HG03571 (cell line): ENCODE results near the gene CHST13.

ENCODE experiments used
- ATAC-seq: cut with Tn5 transposase; IDR thresholded peaks from one replicate; pipeline ENCODE4 v1.9.1; 2021; ENCODE audit not compliant: unreplicated experiment

CHST13 gene, protein sequence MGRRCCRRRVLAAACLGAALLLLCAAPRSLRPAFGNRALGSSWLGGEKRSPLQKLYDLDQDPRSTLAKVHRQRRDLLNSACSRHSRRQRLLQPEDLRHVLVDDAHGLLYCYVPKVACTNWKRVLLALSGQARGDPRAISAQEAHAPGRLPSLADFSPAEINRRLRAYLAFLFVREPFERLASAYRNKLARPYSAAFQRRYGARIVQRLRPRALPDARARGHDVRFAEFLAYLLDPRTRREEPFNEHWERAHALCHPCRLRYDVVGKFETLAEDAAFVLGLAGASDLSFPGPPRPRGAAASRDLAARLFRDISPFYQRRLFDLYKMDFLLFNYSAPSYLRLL

DNA sequence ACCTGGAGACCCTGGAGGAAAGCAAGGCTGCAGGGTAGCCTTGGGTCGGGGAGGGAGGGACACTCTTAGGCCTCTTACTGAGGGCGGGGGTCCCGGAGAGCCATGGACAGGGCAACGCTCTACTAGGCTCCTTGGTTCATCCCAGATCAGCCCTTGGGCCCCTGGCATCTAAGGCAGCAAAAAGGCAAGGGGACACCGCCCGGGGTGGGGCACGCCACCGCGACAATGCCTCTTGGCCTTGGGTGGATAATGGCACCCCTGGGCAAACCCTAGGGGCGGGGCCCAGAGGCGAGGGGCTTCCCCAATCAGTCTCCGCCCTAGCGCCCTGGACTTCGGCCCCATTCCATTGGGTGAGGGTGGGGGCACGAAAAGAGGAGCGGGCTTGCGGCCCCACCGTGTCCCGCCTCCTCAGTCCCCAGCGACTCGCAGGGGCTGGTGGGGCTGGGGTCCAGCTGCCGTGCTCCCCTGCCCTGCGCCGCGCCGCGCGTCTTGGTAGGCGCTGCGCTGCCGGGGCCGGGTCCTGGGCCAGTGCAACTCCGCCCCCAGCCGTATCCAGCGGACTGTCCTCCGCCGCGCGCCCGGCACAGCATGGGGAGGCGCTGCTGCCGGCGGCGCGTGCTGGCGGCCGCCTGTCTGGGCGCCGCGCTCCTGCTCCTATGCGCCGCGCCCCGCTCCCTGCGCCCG, at the start of gene CHST13:
Gene CHST13, plus strand, starts transcription at position 411 of the 684 bp plus-strand sequence. Its CDS starts 178 bp downstream, at position 589.
- no peak for ATAC-seq

DNA sequence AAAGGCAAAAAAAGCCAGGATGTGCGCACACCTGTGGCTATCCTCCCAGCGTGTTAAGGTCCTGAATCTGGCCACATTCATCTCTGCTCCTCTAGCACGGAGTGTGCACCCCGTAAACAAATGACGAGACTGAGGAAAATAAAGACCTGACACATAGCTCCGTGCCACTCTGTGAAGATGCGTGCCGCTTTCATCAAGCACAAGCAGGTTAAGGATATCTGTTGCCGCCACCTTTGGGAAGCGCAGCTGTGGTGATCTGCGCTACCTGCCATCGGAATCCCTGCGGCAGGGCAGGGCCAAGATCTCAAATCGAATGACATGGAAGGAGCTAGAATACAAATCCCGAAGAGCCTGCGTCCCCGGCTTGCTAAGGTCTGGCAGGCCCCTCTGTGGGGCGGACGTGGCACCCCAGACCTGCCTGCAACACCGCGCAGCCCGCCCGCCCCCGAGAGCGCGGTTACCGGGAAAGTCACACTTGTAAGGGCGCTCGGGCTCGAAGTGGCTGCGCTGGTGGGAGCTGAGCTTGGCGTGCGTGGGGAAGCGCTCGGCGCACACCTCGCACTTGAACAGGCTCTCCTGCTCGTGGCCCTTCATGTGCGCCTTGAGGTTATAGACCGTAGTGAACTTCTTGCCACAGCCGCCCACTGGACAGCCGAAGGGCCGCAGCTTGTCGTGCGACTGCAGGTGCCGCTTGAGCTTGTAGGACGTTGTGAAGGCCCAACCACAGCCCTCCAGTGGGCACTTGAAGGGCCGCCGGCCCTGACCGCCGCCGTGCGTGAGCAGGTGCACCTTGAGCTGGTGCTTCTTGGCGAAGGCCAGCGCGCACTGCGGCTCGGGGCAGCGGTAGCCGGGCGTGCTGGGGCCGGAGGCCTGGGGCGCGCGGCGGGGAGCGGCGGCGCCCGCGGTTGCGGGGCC, 49.2 kb upstream of the CHST13 start:
- ATAC-seq = peak; percentile 20

DNA sequence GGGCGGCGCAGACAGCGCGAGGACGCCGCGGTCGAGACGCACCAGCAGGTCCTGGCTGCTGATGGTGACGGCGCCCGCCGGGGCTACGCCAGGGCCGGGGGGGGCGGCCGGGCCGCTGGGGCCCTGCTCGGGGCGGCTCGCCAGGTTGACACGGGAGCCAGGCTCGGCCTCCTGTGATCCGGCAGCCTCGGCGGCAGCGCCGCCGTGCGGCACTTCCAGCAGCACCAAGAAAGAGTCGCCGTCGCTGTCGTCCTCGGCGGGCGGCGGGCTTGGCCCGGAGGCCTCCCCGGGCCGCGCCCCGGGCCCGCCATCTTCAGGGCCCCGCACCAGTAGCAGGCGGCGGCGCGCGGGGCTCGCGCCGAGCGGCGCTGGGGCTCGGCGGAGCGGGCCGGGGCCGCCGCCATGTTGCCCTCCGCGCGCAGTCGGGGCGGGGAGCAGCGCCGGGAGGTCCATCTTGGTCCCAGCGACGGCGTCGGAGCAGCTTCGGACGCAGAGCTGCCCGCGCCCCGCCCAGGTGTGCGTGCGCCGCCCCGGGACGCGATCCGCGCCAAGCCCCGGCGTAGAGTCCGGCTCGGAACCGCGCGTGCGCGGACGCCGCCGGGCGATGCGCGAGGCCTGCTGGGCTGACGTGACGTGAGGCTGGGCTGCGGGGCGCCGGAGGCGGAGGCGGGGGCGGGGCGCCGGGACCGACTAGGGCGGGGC, 48.4 kb upstream of the CHST13 start, which contains the start of gene ZXDC:
Gene ZXDC, minus strand, starts transcription at position 479 of the 702 bp plus-strand sequence. Its CDS starts 26 bp downstream, at position 453.
- ATAC-seq = peak; percentile 74

DNA sequence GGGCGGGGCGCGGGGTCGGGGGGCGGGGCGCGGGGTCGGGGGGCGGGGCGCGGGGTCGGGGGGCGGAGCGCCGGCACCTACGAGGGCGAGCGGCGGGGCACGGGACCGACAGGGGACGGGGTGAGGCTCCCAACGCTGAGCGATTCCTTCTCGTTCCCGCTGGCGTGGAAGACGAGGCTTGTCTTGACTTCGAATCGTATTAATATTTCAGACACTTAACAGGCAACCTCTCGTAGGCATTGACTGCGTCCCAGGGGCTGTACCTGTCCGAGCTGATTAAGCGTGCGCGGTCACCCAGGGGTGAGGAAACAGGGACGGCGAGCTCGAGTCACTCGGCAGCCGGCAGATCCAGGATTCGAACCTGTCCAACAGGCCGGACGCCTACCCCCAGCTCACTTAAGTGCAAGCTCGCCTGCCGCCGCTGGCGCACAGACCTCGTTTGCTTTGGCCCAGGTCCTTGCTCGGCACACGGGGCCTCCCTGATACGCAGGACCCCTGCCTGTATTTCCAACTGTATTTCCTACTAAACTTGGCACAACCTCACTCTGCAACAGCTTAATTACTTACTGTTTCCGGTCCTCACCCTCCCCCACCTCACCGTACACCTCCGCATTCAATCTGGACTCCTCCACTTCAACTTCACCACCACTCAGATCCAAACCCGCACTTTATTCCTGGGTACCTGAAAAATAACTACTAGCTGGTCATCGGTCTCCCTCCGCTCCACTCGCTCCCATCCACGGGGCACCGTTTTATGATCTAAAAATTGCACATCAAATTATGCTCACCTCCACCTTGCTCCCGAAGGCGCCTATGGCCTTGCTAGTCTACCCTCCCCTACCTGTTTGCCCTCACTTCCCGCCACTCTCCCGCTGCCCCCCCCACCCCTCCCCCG, 47.5 kb upstream of the CHST13 start:
- ATAC-seq = peak; percentile 17

DNA sequence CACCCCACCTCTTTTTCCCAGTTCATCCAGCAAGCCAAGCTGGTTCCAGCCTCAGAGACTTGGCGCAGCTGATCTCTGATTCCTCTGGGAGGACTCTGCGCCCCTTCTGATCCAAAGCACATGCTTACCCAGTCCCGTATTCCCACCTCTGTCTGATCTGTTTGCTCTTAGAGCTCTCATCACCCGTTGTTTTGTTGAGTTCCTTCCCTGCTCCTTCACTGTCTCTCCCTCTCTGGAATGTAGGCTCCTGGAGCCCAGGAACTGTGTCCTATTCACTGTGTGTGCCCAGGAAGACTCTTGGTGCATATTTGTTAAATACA, 46.9 kb upstream of the CHST13 start:
- ATAC-seq = no peak

DNA sequence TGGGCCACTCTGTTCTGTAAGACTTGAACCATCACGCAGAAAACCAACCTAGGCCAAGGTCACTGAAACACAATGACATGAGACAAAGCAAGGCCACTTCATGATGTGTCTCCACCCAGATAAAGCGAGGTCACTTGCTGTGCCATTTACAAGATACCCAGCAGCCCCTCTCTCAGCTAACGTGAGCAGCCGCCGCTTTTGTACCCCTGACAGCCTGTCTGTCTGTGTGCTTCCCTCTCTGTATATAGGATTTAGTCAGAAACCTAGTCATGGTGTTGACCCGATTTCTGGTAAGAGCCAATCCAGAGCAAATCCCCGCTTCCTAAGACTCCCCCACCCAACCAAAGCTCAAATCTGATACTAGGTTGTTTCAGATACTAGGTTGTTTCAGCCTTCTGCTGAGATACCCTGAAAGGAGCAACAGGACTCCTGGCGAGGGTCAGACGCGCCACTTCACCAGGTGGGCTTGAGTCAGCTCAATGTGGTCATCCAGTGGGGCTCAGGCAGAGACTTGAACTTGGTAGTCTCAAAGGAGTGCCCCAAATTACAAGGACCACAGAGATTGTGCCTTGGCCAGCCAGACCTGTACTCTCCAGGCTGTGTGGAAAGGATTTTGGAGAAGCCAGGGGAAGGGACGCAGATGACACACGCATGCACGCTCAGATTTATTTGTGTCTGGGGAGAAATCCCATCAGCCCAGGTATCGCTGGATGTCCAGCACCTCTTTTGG, 45.2 kb upstream of the CHST13 start:
- ATAC-seq = no peak

DNA sequence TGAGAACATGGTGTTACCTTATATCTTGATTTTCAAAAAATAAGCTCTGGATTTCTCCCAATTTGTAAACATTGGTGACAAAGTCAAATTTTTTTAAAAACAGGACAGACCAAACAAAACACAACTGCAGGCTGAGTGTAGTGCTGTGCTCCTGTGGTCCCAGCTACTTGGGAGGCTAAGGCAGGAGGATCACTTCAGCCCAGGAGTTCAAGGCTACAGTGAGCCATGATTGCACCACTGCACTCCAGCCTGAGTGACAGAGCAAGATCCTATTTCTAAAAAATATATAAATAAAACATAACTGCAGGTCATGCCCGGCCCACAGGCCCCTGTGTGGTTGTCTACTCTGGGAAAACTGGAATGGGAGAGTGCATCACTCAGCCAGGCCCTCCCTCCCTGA, 44.3 kb upstream of the CHST13 start:
- ATAC-seq = no peak

DNA sequence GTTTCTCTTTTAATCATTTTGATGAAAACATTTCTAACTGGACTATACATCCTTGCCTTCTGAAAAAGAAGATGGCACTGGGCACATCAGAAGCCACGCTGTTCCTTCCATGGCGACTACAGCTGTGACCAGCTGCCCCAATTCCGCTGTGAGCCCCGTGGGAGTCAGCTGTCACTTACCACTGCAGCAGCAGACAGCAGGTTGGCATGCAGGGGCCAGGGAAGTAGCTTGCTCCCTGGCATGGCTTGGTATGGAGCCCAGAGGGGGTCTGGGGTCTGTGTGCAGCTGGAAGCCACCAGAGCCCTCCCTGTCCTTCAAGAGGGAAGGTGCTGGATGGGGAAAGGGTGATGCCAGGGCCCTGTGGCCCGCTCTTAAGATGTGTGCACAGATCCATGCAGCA, 43.7 kb upstream of the CHST13 start:
- no peak for ATAC-seq

DNA sequence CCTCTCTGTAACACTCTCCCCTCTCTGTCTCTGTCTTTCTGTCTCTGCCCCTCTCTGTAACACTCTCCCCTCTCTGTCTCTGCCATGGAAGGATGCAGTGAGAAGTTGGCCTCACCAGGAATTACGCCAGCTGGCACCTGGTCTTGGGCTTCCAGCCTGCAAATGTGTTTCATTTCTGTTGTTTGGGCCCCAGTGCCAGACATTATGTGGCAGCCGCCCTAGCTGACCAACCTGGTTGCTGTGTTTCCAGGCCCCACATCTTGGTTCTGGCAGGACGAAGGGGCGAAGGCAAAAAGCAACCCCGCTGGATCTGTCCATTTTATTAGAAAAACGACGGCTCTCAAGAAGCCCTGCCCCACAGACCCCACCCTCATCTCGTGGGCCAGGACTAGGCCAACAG, 43.1 kb upstream of the CHST13 start:
- ATAC-seq = no peak

DNA sequence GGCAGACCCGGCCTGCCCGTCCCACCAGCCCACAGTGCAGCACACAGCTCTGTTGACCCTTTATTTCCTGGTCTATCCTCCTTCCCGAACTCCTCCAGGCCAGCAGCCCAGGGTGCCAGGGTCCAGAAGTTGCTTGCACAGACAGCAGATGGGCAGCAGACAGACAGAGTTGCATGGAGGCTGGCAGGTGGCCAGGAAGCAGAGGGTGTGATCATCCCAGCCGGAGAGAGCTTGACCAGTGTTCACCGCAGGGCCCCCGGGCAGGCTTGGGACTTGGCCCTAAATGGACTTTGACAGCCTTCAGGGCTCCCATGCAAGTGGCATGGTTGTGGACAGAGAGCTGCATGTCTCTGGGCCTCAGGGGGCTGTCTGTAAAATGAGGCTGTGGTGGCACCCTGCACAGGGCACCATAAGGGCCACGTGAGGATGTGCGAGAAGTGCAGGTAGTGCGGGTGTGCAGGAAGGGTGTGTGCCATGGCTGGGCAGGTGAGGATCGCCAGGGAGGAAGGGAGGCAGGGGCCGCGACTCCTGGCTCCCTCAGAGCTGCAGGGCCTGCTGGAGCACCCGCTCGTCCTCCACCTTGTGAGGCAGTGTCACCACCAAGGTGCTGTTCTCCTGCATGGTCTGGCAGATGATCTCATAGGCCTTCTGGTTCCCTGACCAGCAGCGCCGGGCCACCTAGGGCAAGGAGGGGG, 42.0 kb upstream of the CHST13 start:
- ATAC-seq = no peak

DNA sequence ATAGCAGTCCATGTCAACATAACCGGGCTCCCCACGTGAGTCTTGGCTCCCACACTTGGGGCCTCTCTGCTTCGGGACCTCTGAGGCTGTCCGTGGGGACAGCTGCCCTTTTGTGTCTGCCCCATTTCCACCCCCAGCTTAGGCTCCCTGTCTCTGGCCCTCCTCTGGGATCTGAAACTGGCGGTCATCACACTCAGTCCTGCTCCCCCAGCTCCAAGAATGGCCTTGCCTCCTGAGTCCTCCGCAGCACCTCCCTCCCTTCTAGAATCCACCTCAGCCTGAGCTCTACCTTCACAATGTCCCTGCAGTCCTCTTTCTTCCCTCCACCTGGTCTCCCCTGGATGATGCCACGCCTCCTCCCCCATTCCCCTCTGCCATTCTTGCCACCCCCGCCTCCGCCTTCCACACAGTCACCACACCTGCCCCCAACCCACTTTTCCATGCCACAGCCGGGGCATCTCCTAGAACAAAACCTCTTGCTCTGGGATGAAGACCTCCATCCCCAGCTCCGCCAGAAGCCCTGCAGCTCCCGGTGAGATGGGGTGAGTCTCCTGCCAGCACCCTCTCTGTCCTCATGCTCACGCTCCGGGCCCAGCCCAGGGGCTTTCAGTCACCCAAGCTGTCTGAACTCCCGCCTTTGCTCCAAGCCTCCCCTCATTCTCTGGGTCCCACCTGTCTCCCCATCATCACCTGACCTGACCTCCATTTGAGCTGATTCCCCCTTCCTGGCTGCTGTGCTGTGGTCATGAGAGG, 41.3 kb upstream of the CHST13 start:
- no peak for ATAC-seq

DNA sequence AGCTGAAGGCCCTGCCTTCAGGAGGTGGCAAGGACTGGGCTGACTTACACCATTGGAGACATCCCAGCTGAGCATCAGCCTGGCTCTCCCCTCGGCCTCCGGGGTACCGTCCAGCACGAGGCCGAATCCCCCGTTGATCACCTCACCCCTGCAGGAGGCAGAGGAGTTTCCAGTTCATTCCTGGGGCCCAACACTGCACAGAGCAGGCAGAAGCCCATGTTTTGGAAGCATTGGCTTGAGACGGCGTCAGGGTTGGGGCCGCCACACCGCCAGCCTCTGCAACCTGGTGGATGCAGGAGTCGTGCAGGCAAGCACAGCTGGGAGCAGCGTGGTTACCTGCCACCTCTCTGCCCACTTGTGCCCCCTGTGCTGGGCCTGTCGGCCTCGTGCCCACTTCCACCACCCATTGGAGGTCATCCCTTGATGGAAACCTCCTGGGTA, 40.6 kb upstream of the CHST13 start:
- no peak for ATAC-seq

DNA sequence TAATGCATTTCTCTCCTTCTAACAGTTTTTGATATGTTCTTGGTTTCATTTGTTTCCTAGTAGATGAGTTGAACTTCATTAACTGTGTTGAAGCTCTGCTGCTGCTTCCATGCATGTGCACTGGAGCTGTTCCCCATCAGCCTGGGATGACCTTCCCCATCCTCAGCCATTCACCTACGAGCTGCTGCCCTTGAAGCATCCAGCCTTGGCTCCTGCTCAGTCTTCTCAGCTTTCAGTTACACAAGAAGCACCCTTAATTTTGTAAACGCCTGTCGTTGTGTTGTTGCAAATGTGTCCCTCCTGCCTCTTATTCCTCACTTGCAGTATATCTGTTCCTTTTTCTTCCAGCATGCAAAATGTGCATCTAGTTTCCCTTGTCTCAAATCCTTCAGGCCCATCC, 39.8 kb upstream of the CHST13 start:
- no peak for ATAC-seq

DNA sequence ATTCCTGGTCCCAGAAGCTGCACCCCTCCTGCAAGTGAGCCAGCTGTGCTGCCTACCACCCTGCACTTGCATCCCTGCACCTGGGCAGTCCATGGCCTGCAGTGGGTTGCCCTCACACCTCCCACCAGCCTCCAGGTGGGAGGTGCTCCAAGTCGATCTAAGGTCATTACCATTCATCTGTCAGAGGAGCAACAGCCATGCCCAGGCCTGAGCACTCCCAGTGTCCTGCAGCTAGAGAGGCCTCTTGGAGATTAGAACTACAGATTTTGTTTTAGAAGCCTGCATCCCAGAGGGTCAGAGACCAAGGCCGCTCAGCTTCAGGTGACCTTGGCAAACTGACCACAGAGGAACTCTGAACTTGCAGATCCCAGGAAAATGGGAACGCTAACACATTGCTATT, 39.3 kb upstream of the CHST13 start:
- ATAC-seq = no peak

DNA sequence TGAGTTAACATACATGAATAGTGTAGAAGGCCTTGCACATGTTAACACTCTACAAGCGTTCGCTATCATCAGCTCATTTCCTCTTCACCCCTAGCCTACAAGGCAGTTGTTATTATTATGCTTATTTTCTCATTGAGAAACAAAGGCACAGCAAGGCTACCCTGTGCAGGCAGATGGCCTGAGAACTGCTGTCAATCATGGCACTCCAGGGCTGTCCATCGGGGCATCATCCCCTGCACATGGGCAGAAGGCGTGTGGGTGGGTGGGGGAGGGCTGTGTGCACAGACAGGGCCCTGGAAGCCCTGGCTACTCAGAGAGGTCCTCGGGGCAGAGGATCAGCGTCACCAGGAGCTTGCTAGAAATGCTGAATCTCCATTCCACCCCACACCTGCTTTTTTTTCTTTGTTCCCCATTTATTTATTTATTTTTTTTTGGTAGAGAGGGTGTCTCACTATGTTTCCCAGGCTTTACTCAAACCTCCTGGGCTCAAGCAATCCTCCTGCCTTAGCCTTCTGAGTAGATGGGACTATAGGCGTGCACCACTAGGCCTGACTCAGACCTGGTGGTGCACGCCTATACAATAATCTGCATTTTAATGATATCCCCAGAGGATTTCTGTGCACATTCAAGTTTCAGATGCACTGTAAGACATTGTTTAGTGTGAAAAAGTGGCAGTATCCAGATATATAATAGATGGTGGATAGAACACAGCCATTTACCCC, 38.6 kb upstream of the CHST13 start:
- no peak for ATAC-seq

DNA sequence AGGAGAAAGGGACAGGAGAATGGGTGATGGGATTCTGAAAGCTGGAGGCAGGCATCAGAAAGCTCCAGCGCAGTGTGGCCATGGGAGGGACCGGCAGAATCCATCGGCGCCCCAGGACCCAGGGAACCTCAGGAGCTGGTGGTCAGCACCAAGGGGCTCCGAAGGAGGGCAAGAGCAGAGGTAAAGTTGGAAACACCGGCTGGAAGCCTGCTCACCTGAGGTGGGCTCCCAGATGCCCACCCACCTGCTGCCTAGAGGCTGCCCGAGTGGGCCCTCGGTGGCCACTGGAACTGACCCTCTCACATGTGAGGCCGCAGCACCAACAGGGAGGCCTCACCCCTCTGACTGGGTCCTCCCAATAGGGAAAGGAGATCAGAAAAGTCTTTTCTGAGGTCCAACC, 38.0 kb upstream of the CHST13 start:
- no peak for ATAC-seq

DNA sequence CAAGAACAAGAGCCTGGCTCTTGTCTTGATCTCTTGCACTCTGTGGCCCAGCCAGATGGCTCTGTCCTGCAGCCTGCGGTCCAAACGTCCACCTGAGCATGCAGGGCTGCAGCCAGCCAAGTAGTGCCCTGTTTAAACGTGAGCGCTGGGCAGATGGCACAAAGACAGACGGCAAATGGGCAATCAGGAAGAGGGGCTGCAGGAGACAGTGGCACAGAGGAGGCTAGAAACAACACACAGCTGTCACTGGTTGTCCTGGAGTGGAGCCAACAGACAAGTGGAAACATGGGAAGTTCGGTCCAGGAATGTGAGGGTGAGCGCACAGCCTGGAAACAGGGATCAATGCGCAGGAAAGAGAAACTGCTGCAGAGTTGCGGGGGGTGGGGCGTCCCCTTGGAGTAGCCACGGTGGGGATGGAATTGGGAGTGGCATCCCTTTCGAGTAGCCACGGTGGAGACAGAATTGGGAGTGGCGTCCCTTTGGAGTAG, 37.6 kb upstream of the CHST13 start:
- no peak for ATAC-seq
